HG03432 (cell line): Measurements from ENCODE around the gene ZNF232.
"Not testable (repeated sequence)": the region's sequence is repeated elsewhere in the genome, so short reads cannot be mapped to it uniquely, and the experiment has no call there.

Source experiments
- ATAC-seq: cut with Tn5 transposase; IDR thresholded peaks from one replicate; pipeline ENCODE4 v1.9.1; 2021; ENCODE audit warnings: mild to moderate bottlenecking, moderate library complexity; ENCODE audit not compliant: unreplicated experiment

The ZNF232 gene

GRCh38 chr17:5111402-5112204 is at the start of gene ZNF232:
Gene ZNF232 (minus strand): TSS chr17:5111878. CDS start chr17:5111822, 56 bp downstream.
- peak; percentile 85 for ATAC-seq

GRCh38 chr17:5160702-5161101 is 49.0 kb upstream of the ZNF232 start:
- not testable (repeated sequence) for ATAC-seq

GRCh38 chr17:5146122-5146521 is 34.4 kb upstream of the ZNF232 start:
- ATAC-seq = not testable (repeated sequence)

- not testable (repeated sequence) for ATAC-seq
Measured at GRCh38 chr17:5142877-5143276, 31.2 kb upstream of the ZNF232 start.

- ATAC-seq = no peak
Measured at GRCh38 chr17:5139458-5139732, 27.7 kb upstream of the ZNF232 start.

- no peak for ATAC-seq
Measured at GRCh38 chr17:5138616-5139457, 27.2 kb upstream of the ZNF232 start.

GRCh38 chr17:5138198-5138544 is 26.5 kb upstream of the ZNF232 start:
- ATAC-seq = not testable (repeated sequence)

GRCh38 chr17:5137511-5138197 is 26.0 kb upstream of the ZNF232 start:
- not testable (repeated sequence) for ATAC-seq

- not testable (repeated sequence) for ATAC-seq
Measured at GRCh38 chr17:5136580-5137412, 25.1 kb upstream of the ZNF232 start.

GRCh38 chr17:5135726-5136579 is 24.3 kb upstream of the ZNF232 start:
- no peak for ATAC-seq

GRCh38 chr17:5135131-5135712 is 23.5 kb upstream of the ZNF232 start:
- ATAC-seq = not testable (repeated sequence)

GRCh38 chr17:5134571-5134970 is 22.9 kb upstream of the ZNF232 start:
- ATAC-seq = not testable (repeated sequence)

- not testable (repeated sequence) for ATAC-seq
Measured at GRCh38 chr17:5133961-5134360, 22.3 kb upstream of the ZNF232 start.

- no peak for ATAC-seq
Measured at GRCh38 chr17:5133311-5133710, 21.6 kb upstream of the ZNF232 start.

GRCh38 chr17:5132503-5133225 is 21.0 kb upstream of the ZNF232 start:
- ATAC-seq = not testable (repeated sequence)

- ATAC-seq = not testable (repeated sequence)
Measured at GRCh38 chr17:5131799-5132502, 20.3 kb upstream of the ZNF232 start.

- no peak for ATAC-seq
Measured at GRCh38 chr17:5131146-5131715, 19.6 kb upstream of the ZNF232 start.

- not testable (repeated sequence) for ATAC-seq
Measured at GRCh38 chr17:5130687-5131086, 19.0 kb upstream of the ZNF232 start.
